ENCODE measurements around the gene BRD4. TPM values are rescaled to one million over a fixed set of nuclear protein-coding genes. Genes with fewer than 3 reads are reported as not detected.

The BRD4 gene
- total and polyA plus RNA-seq, 2 of the 13 experiments (the other 11 are each of a cell fraction or from before 2014, with no cell fraction given): 10.5 to 11.4 TPM

- POLR2A ChIA-PET: no interaction called here
- Histone ChIP-seq H3K4me3 (replicated peaks in 1 of 3; ENCODE audit: insufficient read depth in 1 of 3, low read depth in 2 of 3, low read length in 3 of 3) (no peak overlapping the region), H3K27me3 (ENCODE audit: control insufficient read depth in 1 of 2, insufficient read depth in 2 of 2, low read length in 2 of 2) (peaks cover 3 to 38% of the 10 kb centered on the region in 2 experiments; a peak in 3 of 5 replicates), H4K20me1 (ENCODE audit: insufficient read depth, low read length) (no peaks in the 10 kb centered on the region; the same call in 1 of the 2 replicates), H3K79me2 (ENCODE audit: insufficient read depth, low read length) (no peaks in the 10 kb centered on the region), H3K9ac (ENCODE audit: insufficient read depth, low read depth, low read length) (no peak overlapping the region), H3K4me2 (ENCODE audit: low read depth, low read length) (no peak overlapping the region), H3K9me3 (ENCODE audit: low read length) (no peaks in the 10 kb centered on the region), H2AFZ (ENCODE audit: low read length) (no peak overlapping the region), H3K4me1 (ENCODE audit: insufficient read depth, low read length) (no peaks in the 10 kb centered on the region; the same call in 1 of the 2 replicates), H3K36me3 (replicated peaks in 1 of 2; ENCODE audit: control insufficient read depth in 1 of 2, insufficient read depth in 2 of 2, low read length in 2 of 2) (no peaks in the 10 kb centered on the region), H3K27ac (ENCODE audit: extremely low read length, insufficient read depth, low read length) (no peak overlapping the region)
- 13% methylated on average over 5 of the region's 8 CpGs for WGBS (ENCODE audit: low lambda C conversion rate)
- TF ChIP-seq REPIN1 (CRISPR knock-in tag; IDR thresholded peaks at IDR 0.05; ENCODE audit: borderline replicate concordance, low read depth) (no peak), ZNF430 (CRISPR knock-in tag; IDR thresholded peaks at IDR 0.05) (no peak), CAMTA2 (CRISPR knock-in tag; IDR thresholded peaks at IDR 0.05; ENCODE audit: borderline replicate concordance) (no peak), ZNF503 (CRISPR knock-in tag; IDR thresholded peaks at IDR 0.05) (no peak), ZMYM4 (CRISPR knock-in tag; IDR thresholded peaks at IDR 0.05) (no peak)
- FAIRE-seq: no peak
- intact Hi-C loops (cut with micrococcal nuclease; ENCODE audit: unreplicated experiment) (no loop called here), in situ Hi-C loops (cut with HindIII; ENCODE audit: extremely low pct_ligation_motif_present, low pct_unique_long_range_greater_than_20kb) (no loop called here)
- CTCF ChIA-PET (ENCODE audit: low intra/inter-chr PET ratio, low total read pairs): no interaction called here
- DNase-seq (ENCODE audit: low spot score): no peak
- BruUV-seq (replicated peaks): no TSS peak
- 0 out of 3 replicates have a peak, but pooled peaks have one; percentile 19 for ATAC-seq
Measured at GRCh38 chr19:15197942-15198341, 134.4 kb downstream of the BRD4 start.

DNA sequence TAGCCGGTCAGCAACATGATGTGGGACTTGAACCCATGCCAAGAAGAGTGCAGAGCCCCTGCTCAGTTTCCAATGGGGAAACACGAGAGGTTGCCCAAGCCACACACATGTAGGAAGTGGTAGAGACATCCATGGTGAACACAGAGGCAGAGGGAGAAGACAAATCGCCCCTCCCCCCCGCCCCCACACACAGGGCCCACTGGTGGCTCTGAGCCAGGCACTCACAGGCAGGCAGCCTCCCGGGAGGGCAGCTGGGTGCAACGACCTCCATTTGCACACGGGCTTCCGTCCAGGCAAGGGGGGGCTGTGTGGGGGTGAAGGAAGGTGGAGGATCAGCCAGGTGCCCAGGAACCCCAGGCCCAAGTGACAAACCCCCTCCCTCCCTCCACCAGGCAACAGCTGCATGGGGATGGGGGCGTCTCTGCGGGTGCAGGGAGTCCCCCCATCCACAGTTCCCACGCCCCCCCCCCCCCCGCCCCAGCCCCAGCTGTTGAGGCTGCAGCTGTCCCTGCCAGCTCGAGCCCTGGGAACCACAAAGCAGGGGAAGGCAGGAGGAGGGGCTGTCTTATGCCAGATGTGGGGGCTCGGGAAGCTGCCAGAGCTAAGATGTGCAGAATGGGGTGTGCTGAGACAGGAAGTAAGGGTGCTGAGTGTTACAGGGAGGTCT, 134.9 kb downstream of the BRD4 start:
- no peaks in the 10 kb centered on the region for H3K36me3 ChIP-seq (replicated peaks in 1 of 2; ENCODE audit: control insufficient read depth in 1 of 2, insufficient read depth in 2 of 2, low read length in 2 of 2)
- DNase-seq (ENCODE audit: low spot score) (no peak), ATAC-seq (no peak), FAIRE-seq (no peak)
- no peak overlapping the region for H2AFZ ChIP-seq (ENCODE audit: low read length)
- no peaks in the 10 kb centered on the region for H3K9me3 ChIP-seq (ENCODE audit: low read length)
- no peak overlapping the region for H3K4me2 ChIP-seq (ENCODE audit: low read depth, low read length)
- H3K79me2 ChIP-seq (ENCODE audit: insufficient read depth, low read length): no peaks in the 10 kb centered on the region
- no peaks in the 10 kb centered on the region; the same call in 1 of the 2 replicates for H3K4me1 ChIP-seq (ENCODE audit: insufficient read depth, low read length)
- no peaks in the 10 kb centered on the region; the same call in 1 of the 2 replicates for H4K20me1 ChIP-seq (ENCODE audit: insufficient read depth, low read length)
- ChIA-PET POLR2A (no interaction called here), CTCF (ENCODE audit: low intra/inter-chr PET ratio, low total read pairs) (no interaction called here)
- no peak overlapping the region for H3K27ac ChIP-seq (ENCODE audit: extremely low read length, insufficient read depth, low read length)
- in situ Hi-C loops (cut with HindIII; ENCODE audit: extremely low pct_ligation_motif_present, low pct_unique_long_range_greater_than_20kb): no loop called here
- TF ChIP-seq ISX (CRISPR knock-in tag; conservative IDR thresholded peaks at IDR 0.05): no peak
- TF ChIP-seq NAIF1 (CRISPR knock-in tag; IDR thresholded peaks at IDR 0.05; ENCODE audit: borderline replicate concordance): no peak
- TF ChIP-seq ZNF816 (CRISPR knock-in tag; IDR thresholded peaks at IDR 0.05; ENCODE audit: borderline replicate concordance): no peak
- no peak for TF ChIP-seq FOXC1 (CRISPR knock-in tag; IDR thresholded peaks at IDR 0.05; ENCODE audit: borderline replicate concordance)
- TF ChIP-seq, protein P1, sequence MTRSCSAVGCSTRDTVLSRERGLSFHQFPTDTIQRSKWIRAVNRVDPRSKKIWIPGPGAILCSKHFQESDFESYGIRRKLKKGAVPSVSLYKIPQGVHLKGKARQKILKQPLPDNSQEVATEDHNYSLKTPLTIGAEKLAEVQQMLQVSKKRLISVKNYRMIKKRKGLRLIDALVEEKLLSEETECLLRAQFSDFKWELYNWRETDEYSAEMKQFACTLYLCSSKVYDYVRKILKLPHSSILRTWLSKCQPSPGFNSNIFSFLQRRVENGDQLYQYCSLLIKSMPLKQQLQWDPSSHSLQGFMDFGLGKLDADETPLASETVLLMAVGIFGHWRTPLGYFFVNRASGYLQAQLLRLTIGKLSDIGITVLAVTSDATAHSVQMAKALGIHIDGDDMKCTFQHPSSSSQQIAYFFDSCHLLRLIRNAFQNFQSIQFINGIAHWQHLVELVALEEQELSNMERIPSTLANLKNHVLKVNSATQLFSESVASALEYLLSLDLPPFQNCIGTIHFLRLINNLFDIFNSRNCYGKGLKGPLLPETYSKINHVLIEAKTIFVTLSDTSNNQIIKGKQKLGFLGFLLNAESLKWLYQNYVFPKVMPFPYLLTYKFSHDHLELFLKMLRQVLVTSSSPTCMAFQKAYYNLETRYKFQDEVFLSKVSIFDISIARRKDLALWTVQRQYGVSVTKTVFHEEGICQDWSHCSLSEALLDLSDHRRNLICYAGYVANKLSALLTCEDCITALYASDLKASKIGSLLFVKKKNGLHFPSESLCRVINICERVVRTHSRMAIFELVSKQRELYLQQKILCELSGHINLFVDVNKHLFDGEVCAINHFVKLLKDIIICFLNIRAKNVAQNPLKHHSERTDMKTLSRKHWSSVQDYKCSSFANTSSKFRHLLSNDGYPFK (CRISPR knock-in tag; IDR thresholded peaks at IDR 0.05; ENCODE audit: borderline replicate concordance): 0 out of 2 replicates have a peak, but pooled peaks have one; percentile 46
- H3K9ac ChIP-seq (ENCODE audit: insufficient read depth, low read depth, low read length): no peak overlapping the region
- WGBS (ENCODE audit: low lambda C conversion rate): 6% methylated on average over 3 of the region's 14 CpGs
- peaks cover 3 to 34% of the 10 kb centered on the region in 2 experiments; a peak in 3 of 5 replicates for H3K27me3 ChIP-seq (ENCODE audit: control insufficient read depth in 1 of 2, insufficient read depth in 2 of 2, low read length in 2 of 2)
- intact Hi-C loops (cut with micrococcal nuclease; ENCODE audit: unreplicated experiment): no loop called here
- no TSS peak for BruUV-seq (replicated peaks)
- no peak overlapping the region for H3K4me3 ChIP-seq (replicated peaks in 1 of 3; ENCODE audit: insufficient read depth in 1 of 3, low read depth in 2 of 3, low read length in 3 of 3)
